HG02973 (cell line): ENCODE measurements around the gene LRFN3.
"Not testable (repeated sequence)": the region's sequence is repeated elsewhere in the genome, so short reads cannot be mapped to it uniquely, and the experiment has no call there.

Source experiments
- ATAC-seq: cut with Tn5 transposase; IDR thresholded peaks from one replicate; pipeline ENCODE4 v1.9.1; 2021; ENCODE audit warnings: moderate library complexity; ENCODE audit not compliant: unreplicated experiment

The LRFN3 gene

DNA sequence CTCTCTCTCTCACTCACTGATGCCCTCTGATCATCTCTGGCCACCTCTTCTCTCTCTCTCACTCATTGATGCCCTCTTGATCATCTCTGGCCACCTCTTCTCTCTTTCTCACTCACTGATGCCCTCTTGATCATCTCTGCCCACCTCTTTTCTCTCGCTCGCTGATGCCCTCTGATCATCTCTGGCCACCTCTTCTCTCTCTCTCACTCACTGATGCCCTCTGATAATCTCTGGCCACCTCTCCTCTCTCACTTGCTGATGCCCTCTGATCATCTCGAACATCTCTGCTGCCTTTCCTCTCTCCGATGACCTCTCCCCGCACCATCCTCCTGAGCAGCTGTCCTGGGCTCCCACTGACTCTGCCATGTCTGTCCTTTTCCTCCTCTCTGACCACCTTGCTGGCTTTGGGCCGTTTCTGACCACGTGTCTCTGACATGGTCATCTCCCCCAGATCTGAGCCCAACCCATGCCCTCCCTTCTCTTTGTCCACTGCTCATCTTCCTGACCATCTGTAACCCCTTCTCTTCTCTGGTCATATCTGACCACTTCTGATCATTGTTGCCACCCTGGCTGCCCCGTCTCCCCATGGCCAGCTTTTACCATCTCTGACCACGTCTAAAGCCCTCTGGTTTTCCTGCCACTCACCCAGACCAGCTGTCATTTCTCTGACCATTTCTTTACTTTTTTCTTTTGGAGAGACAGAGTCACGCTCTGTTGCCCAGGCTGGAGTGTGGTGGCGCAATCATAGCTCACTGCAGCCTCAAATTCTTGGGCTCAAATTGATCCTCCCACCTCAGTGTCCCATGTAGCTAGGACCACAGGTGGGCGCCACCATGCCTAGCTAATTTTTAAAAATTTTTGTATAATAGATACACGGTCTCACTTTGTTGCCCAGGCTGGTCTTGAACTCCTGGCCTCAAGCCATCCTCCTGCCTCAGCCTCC, 2.4 kb downstream of the LRFN3 start:
- no peak for ATAC-seq

DNA sequence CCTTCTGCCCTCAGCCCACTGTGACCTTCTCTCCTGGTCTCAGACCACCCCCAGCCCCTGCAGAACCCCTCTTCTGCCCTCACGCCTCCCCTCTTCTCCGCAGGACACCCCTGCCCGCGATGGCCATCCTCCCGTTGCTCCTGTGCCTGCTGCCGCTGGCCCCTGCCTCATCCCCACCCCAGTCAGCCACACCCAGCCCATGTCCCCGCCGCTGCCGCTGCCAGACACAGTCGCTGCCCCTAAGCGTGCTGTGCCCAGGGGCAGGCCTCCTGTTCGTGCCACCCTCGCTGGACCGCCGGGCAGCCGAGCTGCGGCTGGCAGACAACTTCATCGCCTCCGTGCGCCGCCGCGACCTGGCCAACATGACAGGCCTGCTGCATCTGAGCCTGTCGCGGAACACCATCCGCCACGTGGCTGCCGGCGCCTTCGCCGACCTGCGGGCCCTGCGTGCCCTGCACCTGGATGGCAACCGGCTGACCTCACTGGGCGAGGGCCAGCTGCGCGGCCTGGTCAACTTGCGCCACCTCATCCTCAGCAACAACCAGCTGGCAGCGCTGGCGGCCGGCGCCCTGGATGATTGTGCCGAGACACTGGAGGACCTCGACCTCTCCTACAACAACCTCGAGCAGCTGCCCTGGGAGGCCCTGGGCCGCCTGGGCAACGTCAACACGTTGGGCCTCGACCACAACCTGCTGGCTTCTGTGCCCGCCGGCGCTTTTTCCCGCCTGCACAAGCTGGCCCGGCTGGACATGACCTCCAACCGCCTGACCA, 3.3 kb downstream of the LRFN3 start:
- ATAC-seq = no peak

DNA sequence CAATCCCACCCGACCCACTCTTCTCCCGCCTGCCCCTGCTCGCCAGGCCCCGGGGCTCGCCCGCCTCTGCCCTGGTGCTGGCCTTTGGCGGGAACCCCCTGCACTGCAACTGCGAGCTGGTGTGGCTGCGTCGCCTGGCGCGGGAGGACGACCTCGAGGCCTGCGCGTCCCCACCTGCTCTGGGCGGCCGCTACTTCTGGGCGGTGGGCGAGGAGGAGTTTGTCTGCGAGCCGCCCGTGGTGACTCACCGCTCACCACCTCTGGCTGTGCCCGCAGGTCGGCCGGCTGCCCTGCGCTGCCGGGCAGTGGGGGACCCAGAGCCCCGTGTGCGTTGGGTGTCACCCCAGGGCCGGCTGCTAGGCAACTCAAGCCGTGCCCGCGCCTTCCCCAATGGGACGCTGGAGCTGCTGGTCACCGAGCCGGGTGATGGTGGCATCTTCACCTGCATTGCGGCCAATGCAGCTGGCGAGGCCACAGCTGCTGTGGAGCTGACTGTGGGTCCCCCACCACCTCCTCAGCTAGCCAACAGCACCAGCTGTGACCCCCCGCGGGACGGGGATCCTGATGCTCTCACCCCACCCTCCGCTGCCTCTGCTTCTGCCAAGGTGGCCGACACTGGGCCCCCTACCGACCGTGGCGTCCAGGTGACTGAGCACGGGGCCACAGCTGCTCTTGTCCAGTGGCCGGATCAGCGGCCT, 4.1 kb downstream of the LRFN3 start:
- no peak for ATAC-seq

DNA sequence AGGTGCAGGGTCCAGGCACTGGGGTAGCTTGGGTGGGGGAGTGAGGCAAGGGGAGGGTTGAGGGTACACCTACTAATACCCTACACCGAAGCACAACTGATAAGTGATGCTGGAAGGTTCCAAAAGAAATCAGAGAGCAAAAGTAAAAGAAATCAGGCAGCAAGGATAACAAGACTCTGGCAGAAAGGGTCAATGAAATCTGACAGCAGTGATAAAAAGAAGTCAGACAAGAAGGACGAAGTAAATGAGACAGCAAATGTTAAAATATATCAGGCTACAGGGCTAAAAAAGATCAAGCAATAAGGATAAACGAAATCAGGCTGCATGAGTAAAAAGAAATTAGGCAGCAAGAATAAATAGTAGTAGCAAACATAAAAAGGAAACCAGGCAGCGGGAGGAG, 4.7 kb downstream of the LRFN3 start:
- no peak for ATAC-seq

GRCh38 chr19:35942235-35942634, 6.1 kb downstream of the LRFN3 start:
- no peak for ATAC-seq

- ATAC-seq = no peak
These were observed 7.4 kb downstream of the LRFN3 start for GRCh38 chr19:35943321-35944301.

DNA sequence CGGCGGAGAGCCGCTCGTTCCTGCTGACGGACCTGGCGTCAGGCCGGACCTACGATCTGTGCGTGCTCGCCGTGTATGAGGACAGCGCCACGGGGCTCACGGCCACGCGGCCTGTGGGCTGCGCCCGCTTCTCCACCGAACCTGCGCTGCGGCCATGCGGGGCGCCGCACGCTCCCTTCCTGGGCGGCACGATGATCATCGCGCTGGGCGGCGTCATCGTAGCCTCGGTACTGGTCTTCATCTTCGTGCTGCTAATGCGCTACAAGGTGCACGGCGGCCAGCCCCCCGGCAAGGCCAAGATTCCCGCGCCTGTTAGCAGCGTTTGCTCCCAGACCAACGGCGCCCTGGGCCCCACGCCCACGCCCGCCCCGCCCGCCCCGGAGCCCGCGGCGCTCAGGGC, 8.4 kb downstream of the LRFN3 start:
- ATAC-seq = no peak

DNA sequence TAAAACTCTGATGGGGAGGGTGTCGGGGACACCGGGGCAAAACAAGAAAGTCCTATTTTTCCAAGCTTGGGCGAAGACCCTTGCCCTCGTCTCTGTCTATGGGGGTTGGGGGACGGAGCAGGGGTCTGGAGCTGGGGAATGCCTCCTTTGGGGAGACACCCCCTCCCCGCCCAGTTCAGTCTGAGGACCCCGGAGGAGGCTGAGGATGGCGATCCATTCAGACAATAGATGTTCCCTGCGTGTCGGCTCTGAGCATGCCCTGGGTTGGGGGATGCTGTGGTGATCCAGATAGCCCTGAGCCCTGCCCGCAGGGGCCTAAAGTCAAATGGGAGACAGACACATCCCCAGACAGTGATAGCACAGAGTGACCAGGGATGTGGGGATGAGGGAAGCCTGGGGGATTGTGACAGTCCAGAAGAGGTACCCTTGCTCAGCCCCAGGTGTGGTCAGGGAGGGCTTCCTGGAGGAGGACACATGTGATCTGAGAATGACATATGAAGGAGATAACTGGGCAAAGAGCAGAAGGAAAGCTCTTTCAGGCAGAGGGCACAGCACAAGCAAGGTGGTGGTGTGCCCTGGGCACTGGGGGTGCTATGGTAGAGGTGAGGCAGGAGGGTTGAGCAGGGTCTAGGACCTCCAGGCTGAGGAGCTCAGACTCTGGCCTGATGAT, 9.1 kb downstream of the LRFN3 start:
- ATAC-seq = no peak

GRCh38 chr19:35946203-35946602, 10.0 kb downstream of the LRFN3 start:
- ATAC-seq = no peak

GRCh38 chr19:35949131-35949530, 13.0 kb downstream of the LRFN3 start:
- ATAC-seq = no peak

DNA sequence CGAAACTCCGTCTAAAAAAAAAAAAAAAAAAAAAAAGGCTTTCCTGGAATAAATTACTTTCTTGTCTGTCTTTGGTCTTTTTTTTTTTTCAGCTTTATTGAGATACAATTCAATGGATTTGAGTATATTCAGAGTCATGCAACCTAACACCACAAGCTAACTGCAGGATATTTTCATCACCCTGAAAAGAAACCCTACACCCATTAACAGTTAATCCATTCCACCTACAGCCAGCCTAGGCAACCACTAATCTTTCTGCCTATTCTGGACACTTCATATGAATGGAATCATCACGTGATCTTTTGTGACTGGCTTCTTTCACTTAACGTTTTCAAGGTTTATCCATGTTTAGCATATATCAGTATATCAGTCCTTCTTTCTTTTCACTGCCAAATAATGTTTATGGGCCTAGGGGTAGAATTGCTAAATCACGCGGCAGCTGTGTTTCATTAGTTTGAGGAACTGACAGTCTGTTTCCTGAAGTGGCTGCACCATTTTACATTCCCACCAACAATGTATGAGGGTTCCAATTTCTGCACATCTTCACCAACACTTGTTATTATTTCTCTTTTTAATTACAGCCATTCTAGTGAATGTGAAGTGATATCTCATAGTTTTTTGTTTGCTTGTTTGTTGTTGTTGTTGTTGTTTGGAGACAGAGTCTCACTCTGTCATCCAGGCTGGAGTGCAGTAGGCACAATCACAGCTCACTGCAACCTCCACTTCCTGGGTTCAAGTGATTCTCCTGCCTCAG, 19.9 kb downstream of the LRFN3 start:
- ATAC-seq = no peak

DNA sequence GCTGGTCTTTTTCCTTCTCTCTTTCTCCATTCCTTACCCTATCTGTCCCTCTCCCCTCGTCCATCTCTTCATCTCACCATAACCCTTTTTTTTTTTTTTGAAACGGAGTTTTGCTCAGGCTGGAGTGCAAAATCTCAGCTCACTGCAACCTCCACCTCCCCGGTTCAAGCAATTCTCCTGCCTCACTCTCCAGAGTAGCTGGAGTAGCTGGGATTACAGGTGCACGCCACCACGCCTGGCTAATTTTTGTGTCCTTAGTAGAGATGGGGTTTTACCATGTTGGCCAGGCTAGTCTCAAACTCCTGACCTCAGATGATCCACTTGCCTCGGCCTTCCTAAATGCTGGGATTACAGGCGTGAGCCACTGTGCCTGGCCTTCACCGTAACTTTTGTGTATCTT, 21.2 kb downstream of the LRFN3 start:
- ATAC-seq = not testable (repeated sequence)

- ATAC-seq = no peak
These were observed 22.5 kb downstream of the LRFN3 start for GRCh38 chr19:35958660-35959039.

- ATAC-seq = no peak
These were observed 23.1 kb downstream of the LRFN3 start for GRCh38 chr19:35959040-35959967.

GRCh38 chr19:35959968-35960320, 23.8 kb downstream of the LRFN3 start:
- no peak for ATAC-seq

GRCh38 chr19:35960432-35960972, 24.3 kb downstream of the LRFN3 start:
- no peak for ATAC-seq

- no peak for ATAC-seq
These were observed 27.3 kb downstream of the LRFN3 start for GRCh38 chr19:35963514-35963913.

- no peak for ATAC-seq
These were observed 30.6 kb downstream of the LRFN3 start for GRCh38 chr19:35966771-35967170.
